ENCODE measurements around the gene CETN2.

Gene CETN2

DNA sequence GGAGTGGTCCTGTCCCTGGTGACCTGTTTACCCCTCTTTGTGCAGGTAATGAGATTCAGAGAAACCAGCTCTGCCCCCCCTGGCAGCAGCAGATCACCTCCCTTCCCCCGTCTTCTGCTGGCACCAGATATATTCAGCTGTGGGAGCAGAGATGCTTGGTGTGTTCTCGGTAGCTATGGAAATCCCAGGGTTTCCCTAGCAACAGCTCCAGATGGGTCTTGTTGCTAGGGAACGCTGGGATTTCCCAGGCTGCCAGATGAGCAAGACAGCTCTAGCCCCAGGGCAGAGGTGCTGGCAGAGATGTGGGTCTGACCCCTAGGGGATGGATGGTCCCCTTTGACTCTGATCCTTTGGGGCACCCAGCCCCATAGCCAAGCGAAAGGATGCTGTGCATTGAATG lies 20.2 kb downstream of the CETN2 start:
- ChIA-PET POLR2A (no interaction called here), CTCF (interaction anchor here (1.0 to 3.3 kb wide), 2 partner anchors 9 to 11 kb away, joined by 4 to 24 read pairs; no protein-coding TSS in a partner anchor)
- H3K9me3 ChIP-seq (ENCODE audit: control insufficient read depth, insufficient read depth, low read depth, low read length), result no peaks in the 10 kb centered on the region
- H3K4me3 ChIP-seq (ENCODE audit: low read depth, low read length), result no peak overlapping the region
- TF ChIP-seq GLIS1 (tag by site-specific recombination; IDR thresholded peaks at IDR 0.05) (no peak), ZNF549 (tag by site-specific recombination; IDR thresholded peaks at IDR 0.05) (no peak), ZNF626 (tag by site-specific recombination; IDR thresholded peaks at IDR 0.05) (no peak), ZNF747 (tag by site-specific recombination; IDR thresholded peaks at IDR 0.05) (no peak), ZBTB1 (tag by site-specific recombination; IDR thresholded peaks at IDR 0.05) (no peak), ZNF175 (tag by site-specific recombination; IDR thresholded peaks at IDR 0.05) (no peak), ZFP41 (tag by site-specific recombination; IDR thresholded peaks at IDR 0.05; ENCODE audit: borderline replicate concordance) (no peak), REPIN1 (tag by site-specific recombination; IDR thresholded peaks at IDR 0.05; ENCODE audit: low read depth) (no peak), ZNF501 (tag by site-specific recombination; IDR thresholded peaks at IDR 0.05) (no peak)
- TF ChIP-seq, protein P1, sequence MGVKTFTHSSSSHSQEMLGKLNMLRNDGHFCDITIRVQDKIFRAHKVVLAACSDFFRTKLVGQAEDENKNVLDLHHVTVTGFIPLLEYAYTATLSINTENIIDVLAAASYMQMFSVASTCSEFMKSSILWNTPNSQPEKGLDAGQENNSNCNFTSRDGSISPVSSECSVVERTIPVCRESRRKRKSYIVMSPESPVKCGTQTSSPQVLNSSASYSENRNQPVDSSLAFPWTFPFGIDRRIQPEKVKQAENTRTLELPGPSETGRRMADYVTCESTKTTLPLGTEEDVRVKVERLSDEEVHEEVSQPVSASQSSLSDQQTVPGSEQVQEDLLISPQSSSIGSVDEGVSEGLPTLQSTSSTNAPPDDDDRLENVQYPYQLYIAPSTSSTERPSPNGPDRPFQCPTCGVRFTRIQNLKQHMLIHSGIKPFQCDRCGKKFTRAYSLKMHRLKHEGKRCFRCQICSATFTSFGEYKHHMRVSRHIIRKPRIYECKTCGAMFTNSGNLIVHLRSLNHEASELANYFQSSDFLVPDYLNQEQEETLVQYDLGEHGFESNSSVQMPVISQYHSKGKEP (tag by site-specific recombination; IDR thresholded peaks at IDR 0.05), result no peak
- TF ChIP-seq, protein P2, sequence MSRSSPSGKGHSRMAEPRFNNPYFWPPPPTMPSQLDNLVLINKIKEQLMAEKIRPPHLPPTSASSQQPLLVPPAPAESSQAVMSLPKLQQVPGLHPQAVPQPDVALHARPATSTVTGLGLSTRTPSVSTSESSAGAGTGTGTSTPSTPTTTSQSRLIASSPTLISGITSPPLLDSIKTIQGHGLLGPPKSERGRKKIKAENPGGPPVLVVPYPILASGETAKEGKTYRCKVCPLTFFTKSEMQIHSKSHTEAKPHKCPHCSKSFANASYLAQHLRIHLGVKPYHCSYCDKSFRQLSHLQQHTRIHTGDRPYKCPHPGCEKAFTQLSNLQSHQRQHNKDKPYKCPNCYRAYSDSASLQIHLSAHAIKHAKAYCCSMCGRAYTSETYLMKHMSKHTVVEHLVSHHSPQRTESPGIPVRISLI (tag by site-specific recombination; IDR thresholded peaks at IDR 0.05), result no peak
- TF ChIP-seq, protein P3, sequence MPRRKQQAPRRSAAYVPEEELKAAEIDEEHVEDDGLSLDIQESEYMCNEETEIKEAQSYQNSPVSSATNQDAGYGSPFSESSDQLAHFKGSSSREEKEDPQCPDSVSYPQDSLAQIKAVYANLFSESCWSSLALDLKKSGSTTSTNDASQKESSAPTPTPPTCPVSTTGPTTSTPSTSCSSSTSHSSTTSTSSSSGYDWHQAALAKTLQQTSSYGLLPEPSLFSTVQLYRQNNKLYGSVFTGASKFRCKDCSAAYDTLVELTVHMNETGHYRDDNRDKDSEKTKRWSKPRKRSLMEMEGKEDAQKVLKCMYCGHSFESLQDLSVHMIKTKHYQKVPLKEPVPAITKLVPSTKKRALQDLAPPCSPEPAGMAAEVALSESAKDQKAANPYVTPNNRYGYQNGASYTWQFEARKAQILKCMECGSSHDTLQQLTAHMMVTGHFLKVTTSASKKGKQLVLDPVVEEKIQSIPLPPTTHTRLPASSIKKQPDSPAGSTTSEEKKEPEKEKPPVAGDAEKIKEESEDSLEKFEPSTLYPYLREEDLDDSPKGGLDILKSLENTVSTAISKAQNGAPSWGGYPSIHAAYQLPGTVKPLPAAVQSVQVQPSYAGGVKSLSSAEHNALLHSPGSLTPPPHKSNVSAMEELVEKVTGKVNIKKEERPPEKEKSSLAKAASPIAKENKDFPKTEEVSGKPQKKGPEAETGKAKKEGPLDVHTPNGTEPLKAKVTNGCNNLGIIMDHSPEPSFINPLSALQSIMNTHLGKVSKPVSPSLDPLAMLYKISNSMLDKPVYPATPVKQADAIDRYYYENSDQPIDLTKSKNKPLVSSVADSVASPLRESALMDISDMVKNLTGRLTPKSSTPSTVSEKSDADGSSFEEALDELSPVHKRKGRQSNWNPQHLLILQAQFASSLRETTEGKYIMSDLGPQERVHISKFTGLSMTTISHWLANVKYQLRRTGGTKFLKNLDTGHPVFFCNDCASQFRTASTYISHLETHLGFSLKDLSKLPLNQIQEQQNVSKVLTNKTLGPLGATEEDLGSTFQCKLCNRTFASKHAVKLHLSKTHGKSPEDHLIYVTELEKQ (tag by site-specific recombination; IDR thresholded peaks at IDR 0.05; ENCODE audit: borderline replicate concordance), result no peak
- TF ChIP-seq, protein P4, sequence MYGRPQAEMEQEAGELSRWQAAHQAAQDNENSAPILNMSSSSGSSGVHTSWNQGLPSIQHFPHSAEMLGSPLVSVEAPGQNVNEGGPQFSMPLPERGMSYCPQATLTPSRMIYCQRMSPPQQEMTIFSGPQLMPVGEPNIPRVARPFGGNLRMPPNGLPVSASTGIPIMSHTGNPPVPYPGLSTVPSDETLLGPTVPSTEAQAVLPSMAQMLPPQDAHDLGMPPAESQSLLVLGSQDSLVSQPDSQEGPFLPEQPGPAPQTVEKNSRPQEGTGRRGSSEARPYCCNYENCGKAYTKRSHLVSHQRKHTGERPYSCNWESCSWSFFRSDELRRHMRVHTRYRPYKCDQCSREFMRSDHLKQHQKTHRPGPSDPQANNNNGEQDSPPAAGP (tag by site-specific recombination; IDR thresholded peaks at IDR 0.05), result no peak
- TF ChIP-seq, protein P5, sequence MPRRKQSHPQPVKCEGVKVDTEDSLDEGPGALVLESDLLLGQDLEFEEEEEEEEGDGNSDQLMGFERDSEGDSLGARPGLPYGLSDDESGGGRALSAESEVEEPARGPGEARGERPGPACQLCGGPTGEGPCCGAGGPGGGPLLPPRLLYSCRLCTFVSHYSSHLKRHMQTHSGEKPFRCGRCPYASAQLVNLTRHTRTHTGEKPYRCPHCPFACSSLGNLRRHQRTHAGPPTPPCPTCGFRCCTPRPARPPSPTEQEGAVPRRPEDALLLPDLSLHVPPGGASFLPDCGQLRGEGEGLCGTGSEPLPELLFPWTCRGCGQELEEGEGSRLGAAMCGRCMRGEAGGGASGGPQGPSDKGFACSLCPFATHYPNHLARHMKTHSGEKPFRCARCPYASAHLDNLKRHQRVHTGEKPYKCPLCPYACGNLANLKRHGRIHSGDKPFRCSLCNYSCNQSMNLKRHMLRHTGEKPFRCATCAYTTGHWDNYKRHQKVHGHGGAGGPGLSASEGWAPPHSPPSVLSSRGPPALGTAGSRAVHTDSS (tag by site-specific recombination; IDR thresholded peaks at IDR 0.05), result no peak
- TF ChIP-seq, protein P6, sequence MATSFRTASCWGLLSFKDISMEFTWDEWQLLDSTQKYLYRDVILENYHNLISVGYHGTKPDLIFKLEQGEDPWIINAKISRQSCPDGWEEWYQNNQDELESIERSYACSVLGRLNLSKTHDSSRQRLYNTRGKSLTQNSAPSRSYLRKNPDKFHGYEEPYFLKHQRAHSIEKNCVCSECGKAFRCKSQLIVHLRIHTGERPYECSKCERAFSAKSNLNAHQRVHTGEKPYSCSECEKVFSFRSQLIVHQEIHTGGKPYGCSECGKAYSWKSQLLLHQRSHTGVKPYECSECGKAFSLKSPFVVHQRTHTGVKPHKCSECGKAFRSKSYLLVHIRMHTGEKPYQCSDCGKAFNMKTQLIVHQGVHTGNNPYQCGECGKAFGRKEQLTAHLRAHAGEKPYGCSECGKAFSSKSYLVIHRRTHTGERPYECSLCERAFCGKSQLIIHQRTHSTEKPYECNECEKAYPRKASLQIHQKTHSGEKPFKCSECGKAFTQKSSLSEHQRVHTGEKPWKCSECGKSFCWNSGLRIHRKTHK (tag by site-specific recombination; IDR thresholded peaks at IDR 0.05), result no peak
- TF ChIP-seq, protein P7, sequence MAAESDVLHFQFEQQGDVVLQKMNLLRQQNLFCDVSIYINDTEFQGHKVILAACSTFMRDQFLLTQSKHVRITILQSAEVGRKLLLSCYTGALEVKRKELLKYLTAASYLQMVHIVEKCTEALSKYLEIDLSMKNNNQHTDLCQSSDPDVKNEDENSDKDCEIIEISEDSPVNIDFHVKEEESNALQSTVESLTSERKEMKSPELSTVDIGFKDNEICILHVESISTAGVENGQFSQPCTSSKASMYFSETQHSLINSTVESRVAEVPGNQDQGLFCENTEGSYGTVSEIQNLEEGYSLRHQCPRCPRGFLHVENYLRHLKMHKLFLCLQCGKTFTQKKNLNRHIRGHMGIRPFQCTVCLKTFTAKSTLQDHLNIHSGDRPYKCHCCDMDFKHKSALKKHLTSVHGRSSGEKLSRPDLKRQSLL (tag by site-specific recombination; IDR thresholded peaks at IDR 0.05), result no peak
- H3K4me1 ChIP-seq (ENCODE audit: control insufficient read depth, insufficient read depth, low read length), result no peaks in the 10 kb centered on the region
- no peaks in the 10 kb centered on the region for H3K36me3 ChIP-seq (ENCODE audit: control insufficient read depth in 2 of 2, insufficient read depth in 1 of 2, low read length in 2 of 2)
- no peak overlapping the region for H3K27ac ChIP-seq (ENCODE audit: extremely low read depth, low read depth, low read length)
